Astrocyte (in vitro differentiated cells and primary cell): ENCODE measurements around the gene LAMA4. TPM values are rescaled to one million over a fixed set of nuclear protein-coding genes. Genes with fewer than 3 reads are reported as not detected.

Experiments used
- DNase-seq: peaks from one replicate; pipeline ENCODE4 v3.0.0-alpha.2; 2010; ENCODE audit warnings: low read depth
- FAIRE-seq: peaks from 2 replicates; lab custom pipeline; 2011; peaks lifted over from hg19 to GRCh38; lab: Jason Lieb, UNC
- H2AFZ ChIP-seq: 2 replicates; pipeline ENCODE4 v1.6.0; 2012; ENCODE audit warnings: low read depth, low read length, inconsistent platforms
- H3K27ac ChIP-seq: 2 replicates; pipeline ENCODE4 v1.5.1; 2011; ENCODE audit warnings: low read depth, low read length, inconsistent platforms
- H3K27me3 ChIP-seq: 2 replicates; pipeline ENCODE4 v1.6.0; 2011; ENCODE audit warnings: low read length, inconsistent platforms; ENCODE audit not compliant: insufficient read depth
- H3K36me3 ChIP-seq: 2 replicates; pipeline ENCODE4 v1.5.1; 2011; ENCODE audit warnings: low read length, inconsistent platforms; ENCODE audit not compliant: insufficient read depth
- H3K4me1 ChIP-seq: 2 replicates; pipeline ENCODE4 v1.5.1; 2011; ENCODE audit warnings: low read length, inconsistent platforms; ENCODE audit not compliant: insufficient read depth
- H3K4me2 ChIP-seq: 2 replicates; pipeline ENCODE4 v1.6.0; 2012; ENCODE audit warnings: low read length, inconsistent platforms
- H3K4me3 ChIP-seq: 2 replicates; pipeline ENCODE4 v1.5.1; 2011; ENCODE audit warnings: low read depth, mild to moderate bottlenecking, low read length, inconsistent platforms; ENCODE audit not compliant: insufficient read depth
- H3K79me2 ChIP-seq: 2 replicates; pipeline ENCODE4 v1.6.0; 2012; ENCODE audit warnings: mild to moderate bottlenecking, low read length, inconsistent platforms; ENCODE audit not compliant: insufficient read depth
- H3K9ac ChIP-seq: 2 replicates; pipeline ENCODE4 v1.6.0; 2012; ENCODE audit warnings: mild to moderate bottlenecking, low read length, inconsistent platforms
- H3K9me3 ChIP-seq: 2 replicates; pipeline ENCODE4 v1.5.1; 2012; ENCODE audit warnings: low read depth, mild to moderate bottlenecking, low read length, inconsistent platforms; ENCODE audit not compliant: insufficient read depth
- H4K20me1 ChIP-seq: 2 replicates; pipeline ENCODE4 v1.6.0; 2012; ENCODE audit warnings: low read length, inconsistent platforms; ENCODE audit not compliant: insufficient read depth
- H3K27ac Mint-ChIP-seq: one replicate; pipeline ENCODE4 v1.8.0; 2021; ENCODE audit warnings: mild to moderate bottlenecking, mixed read lengths; ENCODE audit not compliant: unreplicated experiment
- H3K27me3 Mint-ChIP-seq: one replicate; pipeline ENCODE4 v1.8.0; 2021; ENCODE audit warnings: low read depth, mixed read lengths; ENCODE audit not compliant: unreplicated experiment
- H3K36me3 Mint-ChIP-seq: one replicate; pipeline ENCODE4 v1.8.0; 2021; ENCODE audit warnings: low read depth, mixed read lengths; ENCODE audit not compliant: unreplicated experiment
- H3K4me1 Mint-ChIP-seq: one replicate; pipeline ENCODE4 v1.8.0; 2021; ENCODE audit warnings: low read depth, mixed read lengths; ENCODE audit not compliant: unreplicated experiment
- H3K4me3 Mint-ChIP-seq: one replicate; pipeline ENCODE4 v1.8.0; 2021; ENCODE audit warnings: mild to moderate bottlenecking, moderate library complexity, mixed read lengths; ENCODE audit not compliant: unreplicated experiment
- H3K9me3 Mint-ChIP-seq: one replicate; pipeline ENCODE4 v1.8.0; 2021; ENCODE audit warnings: mild to moderate bottlenecking, mixed read lengths; ENCODE audit not compliant: unreplicated experiment
- CTCF ChIP-seq: IDR thresholded peaks from 2 replicates; pipeline ENCODE4 v1.5.1; 2011; ENCODE audit warnings: low read depth, mild to moderate bottlenecking, inconsistent platforms, low read length, moderate library complexity; ENCODE audit not compliant: insufficient read depth
- EZH2 ChIP-seq: IDR thresholded peaks from 2 replicates; pipeline ENCODE4 v1.6.1; 2012; ENCODE audit warnings: mild to moderate bottlenecking, low read length, inconsistent platforms; ENCODE audit not compliant: insufficient read depth
- total RNA-seq: library from RNA; stranded (reverse); gene quantifications from 2 replicates; pipeline ENCODE4 v1.2.1, GENCODE V29; 2021

The LAMA4 gene
- total RNA-seq, 1 donor from 2014 or later: 2.0 TPM

GRCh38 chr6:112114577-112115223 lies 139.7 kb downstream of the LAMA4 start:
- no peak overlapping the region for H3K9ac ChIP-seq
- no peaks in the 10 kb centered on the region for H3K9me3 ChIP-seq
- no peak overlapping the region for H3K4me3 ChIP-seq
- Mint-ChIP-seq H3K27ac (no peak overlapping the region), H3K36me3 (no peaks in the 10 kb centered on the region), H3K4me1 (peaks cover 17% of the 10 kb centered on the region), H3K9me3 (no peaks in the 10 kb centered on the region), H3K27me3 (no peaks in the 10 kb centered on the region), H3K4me3 (no peak overlapping the region)
- no peak for FAIRE-seq
- no peaks in the 10 kb centered on the region for H3K27me3 ChIP-seq
- no peak overlapping the region for H3K27ac ChIP-seq
- H4K20me1 ChIP-seq: no peaks in the 10 kb centered on the region
- H3K4me1 ChIP-seq: peaks cover 8% of the 10 kb centered on the region
- TF ChIP-seq CTCF: no peak
- no peak for TF ChIP-seq EZH2
- no peak overlapping the region for H3K4me2 ChIP-seq
- no peak overlapping the region for H2AFZ ChIP-seq
- peaks cover 16% of the 10 kb centered on the region for H3K36me3 ChIP-seq
- DNase-seq: no peak
- H3K79me2 ChIP-seq: no peaks in the 10 kb centered on the region

GRCh38 chr6:112113918-112114317 lies 140.4 kb downstream of the LAMA4 start:
- Histone ChIP-seq H3K27me3 (no peaks in the 10 kb centered on the region), H3K4me2 (no peak overlapping the region), H3K79me2 (no peaks in the 10 kb centered on the region), H4K20me1 (no peaks in the 10 kb centered on the region), H3K9ac (no peak overlapping the region), H3K4me3 (no peak overlapping the region), H2AFZ (no peak overlapping the region), H3K9me3 (no peaks in the 10 kb centered on the region), H3K4me1 (peaks cover 8% of the 10 kb centered on the region), H3K27ac (no peak overlapping the region), H3K36me3 (peaks cover 21% of the 10 kb centered on the region)
- FAIRE-seq (no peak), DNase-seq (no peak)
- Mint-ChIP-seq H3K4me3 (no peak overlapping the region), H3K9me3 (no peaks in the 10 kb centered on the region), H3K36me3 (no peaks in the 10 kb centered on the region), H3K27ac (no peak overlapping the region), H3K27me3 (no peaks in the 10 kb centered on the region), H3K4me1 (peaks cover 17% of the 10 kb centered on the region)
- TF ChIP-seq EZH2 (no peak), CTCF (no peak)

- no peak overlapping the region for H3K4me3 ChIP-seq
- H3K36me3 Mint-ChIP-seq: no peaks in the 10 kb centered on the region
- no peak overlapping the region for H3K27ac ChIP-seq
- DNase-seq: no peak
- no peak overlapping the region for H3K4me2 ChIP-seq
- H4K20me1 ChIP-seq: no peaks in the 10 kb centered on the region
- no peaks in the 10 kb centered on the region for H3K27me3 ChIP-seq
- H3K27ac Mint-ChIP-seq: no peak overlapping the region
- H2AFZ ChIP-seq: no peak overlapping the region
- no peaks in the 10 kb centered on the region for H3K9me3 ChIP-seq
- peaks cover 17% of the 10 kb centered on the region for H3K4me1 Mint-ChIP-seq
- no peaks in the 10 kb centered on the region for H3K27me3 Mint-ChIP-seq
- no peak overlapping the region for H3K9ac ChIP-seq
- no peaks in the 10 kb centered on the region for H3K79me2 ChIP-seq
- H3K9me3 Mint-ChIP-seq: no peaks in the 10 kb centered on the region
- peaks cover 22% of the 10 kb centered on the region for H3K36me3 ChIP-seq
- TF ChIP-seq EZH2 (no peak), CTCF (no peak)
- FAIRE-seq: no peak
- H3K4me1 ChIP-seq: peaks cover 8% of the 10 kb centered on the region
- H3K4me3 Mint-ChIP-seq: no peak overlapping the region
Measured at GRCh38 chr6:112113431-112113830, 140.9 kb downstream of the LAMA4 start.
